KOPT-K1 (cell line): ENCODE data around the gene RIPK3.
"Not testable (repeated sequence)": the region's sequence is repeated elsewhere in the genome, so short reads cannot be mapped to it uniquely, and the experiment has no call there.

ENCODE experiments used
- H3K27ac ChIP-seq: fragments of 200-600 bp; sonication (generic); 2 replicates; pipeline ENCODE4 v1.5.1; 2016; ENCODE audit warnings: antibody characterized with exemption, mild to moderate bottlenecking, low read depth, low read length; ENCODE audit not compliant: poor library complexity, severe bottlenecking
- H3K36me3 ChIP-seq: fragments of 200-600 bp; sonication (generic); 2 replicates; pipeline ENCODE4 v1.5.1; 2017; ENCODE audit warnings: antibody characterized with exemption, mild to moderate bottlenecking, low read length, moderate library complexity; ENCODE audit not compliant: insufficient read depth
- H3K9me3 ChIP-seq: fragments of 200-600 bp; sonication (generic); 2 replicates; pipeline ENCODE4 v1.5.1; 2017; ENCODE audit warnings: antibody characterized with exemption, low read length, mild to moderate bottlenecking; ENCODE audit not compliant: insufficient read depth, poor library complexity, severe bottlenecking

The RIPK3 gene

GRCh38 chr14:24364841-24365240, 25.1 kb upstream of the RIPK3 start:
- Histone ChIP-seq H3K27ac (no peak overlapping the region), H3K36me3 (no peaks in the 10 kb centered on the region), H3K9me3 (peaks cover 6% of the 10 kb centered on the region)

- Histone ChIP-seq H3K9me3 (peaks cover 11% of the 10 kb centered on the region), H3K36me3 (no peaks in the 10 kb centered on the region), H3K27ac (no peak overlapping the region)
Measured at GRCh38 chr14:24363401-24363800, 23.6 kb upstream of the RIPK3 start.

GRCh38 chr14:24362241-24362960, 22.6 kb upstream of the RIPK3 start:
- peaks cover 11% of the 10 kb centered on the region for H3K9me3 ChIP-seq
- H3K36me3 ChIP-seq, result no peaks in the 10 kb centered on the region
- H3K27ac ChIP-seq, result no peak overlapping the region

GRCh38 chr14:24361326-24361725, 21.5 kb upstream of the RIPK3 start:
- Histone ChIP-seq H3K9me3 (peaks cover 11% of the 10 kb centered on the region), H3K36me3 (no peaks in the 10 kb centered on the region), H3K27ac (no peak overlapping the region)

GRCh38 chr14:24360281-24360680, 20.5 kb upstream of the RIPK3 start:
- Histone ChIP-seq H3K36me3 (no peaks in the 10 kb centered on the region), H3K27ac (no peak overlapping the region), H3K9me3 (peaks cover 11% of the 10 kb centered on the region)

- H3K9me3 ChIP-seq, result peaks cover 11% of the 10 kb centered on the region
- H3K36me3 ChIP-seq, result no peaks in the 10 kb centered on the region
- no peak overlapping the region for H3K27ac ChIP-seq
Measured at GRCh38 chr14:24356208-24356607, 16.4 kb upstream of the RIPK3 start.

- Histone ChIP-seq H3K9me3 (peaks cover 7% of the 10 kb centered on the region), H3K36me3 (no peaks in the 10 kb centered on the region), H3K27ac (no peak overlapping the region)
Measured at GRCh38 chr14:24355009-24355408, 15.2 kb upstream of the RIPK3 start.

- H3K36me3 ChIP-seq, H3K9me3 ChIP-seq, H3K27ac ChIP-seq: not testable (repeated sequence)
Measured at GRCh38 chr14:24354482-24354825, 14.7 kb upstream of the RIPK3 start.

GRCh38 chr14:24353559-24354481, 14.0 kb upstream of the RIPK3 start:
- Histone ChIP-seq H3K27ac (no peak overlapping the region), H3K36me3 (no peaks in the 10 kb centered on the region), H3K9me3 (no peaks in the 10 kb centered on the region)

GRCh38 chr14:24351517-24351916, 11.7 kb upstream of the RIPK3 start:
- H3K27ac ChIP-seq, result no peak overlapping the region
- no peaks in the 10 kb centered on the region for H3K9me3 ChIP-seq
- no peaks in the 10 kb centered on the region for H3K36me3 ChIP-seq

- Histone ChIP-seq H3K9me3 (no peaks in the 10 kb centered on the region), H3K36me3 (no peaks in the 10 kb centered on the region), H3K27ac (no peak overlapping the region)
Measured at GRCh38 chr14:24349742-24350141, 10.0 kb upstream of the RIPK3 start.

- Histone ChIP-seq H3K27ac (no peak overlapping the region), H3K36me3 (no peaks in the 10 kb centered on the region), H3K9me3 (no peaks in the 10 kb centered on the region)
Measured at GRCh38 chr14:24348186-24348585, 8.4 kb upstream of the RIPK3 start.

- H3K27ac ChIP-seq, result no peak overlapping the region
- no peaks in the 10 kb centered on the region for H3K36me3 ChIP-seq
- no peaks in the 10 kb centered on the region for H3K9me3 ChIP-seq
Measured at GRCh38 chr14:24347134-24347533, 7.3 kb upstream of the RIPK3 start.

GRCh38 chr14:24343795-24344660, 4.2 kb upstream of the RIPK3 start:
- H3K9me3 ChIP-seq, result no peaks in the 10 kb centered on the region
- H3K27ac ChIP-seq, result no peak overlapping the region
- no peaks in the 10 kb centered on the region for H3K36me3 ChIP-seq

- Histone ChIP-seq H3K9me3 (no peaks in the 10 kb centered on the region), H3K27ac (no peak overlapping the region), H3K36me3 (no peaks in the 10 kb centered on the region)
Measured at GRCh38 chr14:24342889-24343288, 3.1 kb upstream of the RIPK3 start.
